Measurements from ENCODE around the gene XRCC1.

- TF ChIP-seq POLR2AphosphoS5 (IDR thresholded peaks at IDR 0.05) (no peak), POLR2A (IDR thresholded peaks at IDR 0.05) (no peak), EP300 (IDR thresholded peaks at IDR 0.05) (no peak)
- TF ChIP-seq, protein P1, sequence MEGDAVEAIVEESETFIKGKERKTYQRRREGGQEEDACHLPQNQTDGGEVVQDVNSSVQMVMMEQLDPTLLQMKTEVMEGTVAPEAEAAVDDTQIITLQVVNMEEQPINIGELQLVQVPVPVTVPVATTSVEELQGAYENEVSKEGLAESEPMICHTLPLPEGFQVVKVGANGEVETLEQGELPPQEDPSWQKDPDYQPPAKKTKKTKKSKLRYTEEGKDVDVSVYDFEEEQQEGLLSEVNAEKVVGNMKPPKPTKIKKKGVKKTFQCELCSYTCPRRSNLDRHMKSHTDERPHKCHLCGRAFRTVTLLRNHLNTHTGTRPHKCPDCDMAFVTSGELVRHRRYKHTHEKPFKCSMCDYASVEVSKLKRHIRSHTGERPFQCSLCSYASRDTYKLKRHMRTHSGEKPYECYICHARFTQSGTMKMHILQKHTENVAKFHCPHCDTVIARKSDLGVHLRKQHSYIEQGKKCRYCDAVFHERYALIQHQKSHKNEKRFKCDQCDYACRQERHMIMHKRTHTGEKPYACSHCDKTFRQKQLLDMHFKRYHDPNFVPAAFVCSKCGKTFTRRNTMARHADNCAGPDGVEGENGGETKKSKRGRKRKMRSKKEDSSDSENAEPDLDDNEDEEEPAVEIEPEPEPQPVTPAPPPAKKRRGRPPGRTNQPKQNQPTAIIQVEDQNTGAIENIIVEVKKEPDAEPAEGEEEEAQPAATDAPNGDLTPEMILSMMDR (IDR thresholded peaks at IDR 0.05): no peak
Observed at GRCh38 chr19:43541920-43542650, 33.2 kb downstream of the XRCC1 start.
